HepG2 (cell line): ENCODE measurements around the gene ACAP3. TPM values are rescaled to one million over a fixed set of nuclear protein-coding genes. Genes with fewer than 3 reads are reported as not detected.
A peak's percentile ranks its signal among the peaks of the same experiment; 100 is the strongest.

Experiments
- AKAP8 ChIP-seq: sonication (generic); formaldehyde crosslinking; IDR thresholded peaks from 2 replicates; pipeline ENCODE4 v1.5.1; 2020; ENCODE audit warnings: mild to moderate bottlenecking, missing genetic modification reagents
- ATF7 ChIP-seq, 2 experiments: fragments of 450-650 bp in 1 of 2; sonication (generic) in 1 of 2; formaldehyde crosslinking in 1 of 2; IDR thresholded peaks; 2 replicates each; pipeline versions ENCODE4 v1.4.0 to v1.6.1; 2016 to 2020; ENCODE audit warnings: antibody characterized with exemption in 1 of 2, mild to moderate bottlenecking in 1 of 2, missing genetic modification reagents in 1 of 2
- BRF2 ChIP-seq: sonication (generic); formaldehyde crosslinking; IDR thresholded peaks from 2 replicates; pipeline ENCODE4 v1.8.1; 2022; ENCODE audit warnings: mild to moderate bottlenecking, missing genetic modification reagents
- DNMT3B ChIP-seq: conservative IDR thresholded peaks from 2 replicates; pipeline ENCODE4 v1.6.1; 2016; ENCODE audit warnings: missing biosample characterization, control low read depth
- GFI1 ChIP-seq: sonication (generic); formaldehyde crosslinking; IDR thresholded peaks from 2 replicates; pipeline ENCODE4 v1.5.0; 2020; ENCODE audit warnings: missing genetic modification reagents, mild to moderate bottlenecking, borderline replicate concordance
- IKZF4 ChIP-seq: sonication (generic); formaldehyde crosslinking; IDR thresholded peaks from 2 replicates; pipeline ENCODE4 v1.5.1; 2020; ENCODE audit warnings: borderline replicate concordance, mild to moderate bottlenecking, low read depth, missing genetic modification reagents; ENCODE audit errors: not compliant biosample characterization
- IRX3 ChIP-seq: sonication (generic); formaldehyde crosslinking; IDR thresholded peaks from 2 replicates; pipeline ENCODE4 v1.8.1; 2023; ENCODE audit warnings: mild to moderate bottlenecking, low read depth, missing genetic modification reagents, borderline replicate concordance
- MXD4 ChIP-seq: IDR thresholded peaks from 2 replicates; pipeline ENCODE4 v1.6.1; 2016; ENCODE audit warnings: mild to moderate bottlenecking, missing biosample characterization, missing genetic modification reagents
- NCOR1 ChIP-seq: fragments of 200-600 bp; sonication (generic); IDR thresholded peaks from 2 replicates; pipeline ENCODE4 v1.7.0; 2017; ENCODE audit warnings: antibody characterized with exemption, low read length, borderline replicate concordance
- NFYC ChIP-seq: IDR thresholded peaks from 2 replicates; pipeline ENCODE4 v1.6.1; 2016; ENCODE audit warnings: missing genetic modification reagents, missing compliant biosample characterization
- PAXIP1 ChIP-seq: sonication (generic); formaldehyde crosslinking; conservative IDR thresholded peaks from 2 replicates; pipeline ENCODE4 v1.4.0; 2020; ENCODE audit warnings: mild to moderate bottlenecking, missing genetic modification reagents, moderate library complexity
- ZEB1 ChIP-seq: IDR thresholded peaks from 2 replicates; pipeline ENCODE4 v1.6.1; 2012; ENCODE audit warnings: mild to moderate bottlenecking, low read depth, inconsistent platforms; ENCODE audit not compliant: insufficient replicate concordance
- ZNF24 ChIP-seq: fragments of 450-650 bp; IDR thresholded peaks from 2 replicates; pipeline ENCODE4 v1.6.1; 2017; ENCODE audit warnings: antibody characterized with exemption, mild to moderate bottlenecking
- ZNF333 ChIP-seq: sonication (generic); formaldehyde crosslinking; IDR thresholded peaks from 2 replicates; pipeline ENCODE4 v1.4.0; 2020; ENCODE audit warnings: mild to moderate bottlenecking, missing genetic modification reagents, borderline replicate concordance
- ZNF383 ChIP-seq: sonication (generic); formaldehyde crosslinking; IDR thresholded peaks from 2 replicates; pipeline ENCODE4 v1.4.0; 2020; ENCODE audit warnings: missing genetic modification reagents, mild to moderate bottlenecking, borderline replicate concordance
- ZNF501 ChIP-seq: sonication (generic); formaldehyde crosslinking; IDR thresholded peaks from 2 replicates; pipeline ENCODE4 v1.5.1; 2020; ENCODE audit warnings: mild to moderate bottlenecking, moderate library complexity, missing genetic modification reagents
- ZNF570 ChIP-seq: sonication (generic); formaldehyde crosslinking; IDR thresholded peaks from 2 replicates; pipeline ENCODE4 v1.4.0; 2020; ENCODE audit warnings: mild to moderate bottlenecking, missing genetic modification reagents, borderline replicate concordance
- ZNF781 ChIP-seq: sonication (generic); formaldehyde crosslinking; IDR thresholded peaks from 2 replicates; pipeline ENCODE4 v1.5.1; 2020; ENCODE audit warnings: borderline replicate concordance, mild to moderate bottlenecking, missing genetic modification reagents; ENCODE audit errors: not compliant biosample characterization
- ZSCAN12 ChIP-seq: sonication (generic); formaldehyde crosslinking; IDR thresholded peaks from 2 replicates; pipeline ENCODE4 v1.9.0; 2021; ENCODE audit warnings: mild to moderate bottlenecking, missing genetic modification reagents
- polyA plus RNA-seq, 8 experiments: library from polyadenylated mRNA; depleted of rRNA in 3 of 8; stranded (reverse) in 7 of 8; unstranded in 1 of 8; fragments of >200 nt; fragmentation: Illumina TruSeq in 4 of 8; extraction: Trizol in 4 of 8; gene quantifications; 2 replicates each; pipeline versions ENCODE4 v1.2.1 to v1.2.3, GENCODE V29; 2011 to 2016; ENCODE audit warnings: low read depth in 4 of 8, missing spikeins in 1 of 8, mixed read lengths in 1 of 8; ENCODE audit not compliant: insufficient read depth in 1 of 8
- total RNA-seq, 5 experiments: library from RNA; depleted of rRNA; stranded (reverse); fragments of >200 nt; fragmentation: Illumina TruSeq; extraction: Trizol; gene quantifications; 2 replicates each; pipeline ENCODE4 v1.2.3, GENCODE V29; 2016; ENCODE audit warnings: low read depth in 1 of 5
- TF ChIP-seq, protein P1 (sequence below): sonication (generic); formaldehyde crosslinking; IDR thresholded peaks from 2 replicates; pipeline ENCODE4 v1.9.0; 2021; ENCODE audit warnings: missing genetic modification reagents, mild to moderate bottlenecking, borderline replicate concordance

The ACAP3 gene
- total and polyA plus RNA-seq, 2 of the 13 experiments (the other 11 are each of a cell fraction or from before 2014, with no cell fraction given): 29.4 to 50.8 TPM

DNA sequence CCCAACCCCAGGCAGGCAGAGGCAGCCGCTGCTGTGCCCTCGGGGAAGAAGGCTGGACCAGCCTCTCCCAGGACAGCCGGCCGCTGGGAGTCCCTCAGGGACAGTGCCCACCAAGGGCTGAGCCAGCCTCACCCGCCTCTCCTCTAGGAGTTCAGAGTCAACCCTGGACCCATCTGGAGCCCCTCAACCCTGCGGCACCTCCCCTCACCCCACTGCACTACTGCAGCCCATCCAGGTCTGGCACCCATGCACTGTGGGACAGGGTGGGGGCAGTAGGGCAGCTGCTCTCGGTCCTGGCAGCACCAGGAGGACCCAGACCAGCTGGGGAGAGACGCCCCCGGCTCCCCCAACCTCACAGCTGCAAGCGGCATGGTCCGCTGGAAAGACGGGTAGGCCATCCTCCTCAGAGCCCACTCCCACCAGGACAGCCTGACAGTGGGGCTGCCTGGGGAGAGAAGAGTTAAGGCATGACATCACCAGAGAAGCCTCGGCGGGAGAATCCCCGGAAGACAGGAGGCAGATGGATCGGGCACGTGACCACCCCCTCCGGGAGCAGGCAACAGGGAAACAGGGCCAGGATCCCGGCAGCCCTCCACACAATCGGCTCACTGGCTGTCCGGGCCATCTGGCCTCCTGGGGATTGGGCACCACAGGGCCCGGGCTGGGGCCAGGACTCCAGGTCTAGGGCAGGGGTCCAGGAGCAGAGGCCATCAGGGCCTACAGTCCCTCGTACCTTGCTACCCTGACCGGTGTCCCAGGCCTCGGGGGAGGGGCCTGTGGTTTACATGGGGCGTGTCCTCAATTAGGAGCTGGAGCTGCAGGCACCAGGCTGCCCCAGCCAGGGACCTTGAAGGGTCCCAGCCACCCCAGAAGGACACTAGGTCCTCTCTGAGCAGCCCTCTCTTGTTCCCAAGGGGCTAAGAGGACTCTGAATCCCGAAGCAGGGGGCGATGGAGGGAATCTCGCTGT lies 3.1 kb downstream of the ACAP3 start (continued):
- TF ChIP-seq PAXIP1: 0 out of 2 replicates have a peak, but pooled peaks have one; percentile 34
- TF ChIP-seq ZNF383: peak; percentile 92; the same call in 1 of the 2 replicates
- TF ChIP-seq ZNF570: no peak
- no peak for TF ChIP-seq ZEB1
- TF ChIP-seq DNMT3B (CRISPR knock-in tag): 0 out of 2 replicates have a peak, but pooled peaks have one; percentile 25
- no peak for TF ChIP-seq IKZF4 (CRISPR knock-in tag)
- no peak for TF ChIP-seq MXD4 (CRISPR knock-in tag)
- TF ChIP-seq ZNF781 (CRISPR knock-in tag): peak; percentile 51
- TF ChIP-seq NCOR1: no peak
- TF ChIP-seq ZNF333: no peak
- peak; percentile 84 for TF ChIP-seq ATF7 (IDR thresholded peaks at IDR 0.05)
- TF ChIP-seq ATF7 (CRISPR knock-in tag; IDR thresholded peaks at IDR 0.05): peak; percentile 96
- no peak for TF ChIP-seq NFYC (CRISPR knock-in tag)
- TF ChIP-seq AKAP8: peak; percentile 91; the same call in 1 of the 2 replicates
- TF ChIP-seq ZNF501 (CRISPR knock-in tag): peak; percentile 43; the same call in 1 of the 2 replicates
- TF ChIP-seq, protein P1, sequence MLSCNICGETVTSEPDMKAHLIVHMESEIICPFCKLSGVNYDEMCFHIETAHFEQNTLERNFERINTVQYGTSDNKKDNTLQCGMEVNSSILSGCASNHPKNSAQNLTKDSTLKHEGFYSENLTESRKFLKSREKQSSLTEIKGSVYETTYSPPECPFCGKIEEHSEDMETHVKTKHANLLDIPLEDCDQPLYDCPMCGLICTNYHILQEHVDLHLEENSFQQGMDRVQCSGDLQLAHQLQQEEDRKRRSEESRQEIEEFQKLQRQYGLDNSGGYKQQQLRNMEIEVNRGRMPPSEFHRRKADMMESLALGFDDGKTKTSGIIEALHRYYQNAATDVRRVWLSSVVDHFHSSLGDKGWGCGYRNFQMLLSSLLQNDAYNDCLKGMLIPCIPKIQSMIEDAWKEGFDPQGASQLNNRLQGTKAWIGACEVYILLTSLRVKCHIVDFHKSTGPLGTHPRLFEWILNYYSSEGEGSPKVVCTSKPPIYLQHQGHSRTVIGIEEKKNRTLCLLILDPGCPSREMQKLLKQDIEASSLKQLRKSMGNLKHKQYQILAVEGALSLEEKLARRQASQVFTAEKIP (CRISPR knock-in tag): no peak
- TF ChIP-seq GFI1 (CRISPR knock-in tag): peak; percentile 6; the same call in 1 of the 2 replicates
- TF ChIP-seq ZSCAN12 (CRISPR knock-in tag): no peak
- TF ChIP-seq BRF2 (CRISPR knock-in tag): peak; percentile 36; the same call in 1 of the 2 replicates
- TF ChIP-seq ZNF24: no peak
- TF ChIP-seq IRX3: no peak
